Hepatocyte (in vitro differentiated cells): Measurements from ENCODE around the gene PRIM1. TPM values are rescaled to one million over a fixed set of nuclear protein-coding genes. Genes with fewer than 3 reads are reported as not detected.

ENCODE experiments used
- DNase-seq: peaks from one replicate; pipeline ENCODE4 v3.0.0-alpha.2; 2016; ENCODE audit warnings: low spot score
- H2AFZ ChIP-seq: fragments of 200-600 bp; sonication (generic); 2 replicates; pipeline ENCODE4 v1.6.0; 2016; ENCODE audit warnings: antibody characterized with exemption, mild to moderate bottlenecking
- H3K27ac ChIP-seq: fragments of 200-600 bp; sonication (generic); 2 replicates; pipeline ENCODE4 v1.5.1; 2016; ENCODE audit warnings: mild to moderate bottlenecking
- H3K27me3 ChIP-seq: fragments of 200-600 bp; sonication (generic); 2 replicates; pipeline ENCODE4 v1.6.1; 2016
- H3K36me3 ChIP-seq: fragments of 200-600 bp; sonication (generic); replicated peaks from 2 replicates; pipeline ENCODE4 v1.5.1; 2016; ENCODE audit warnings: low read depth; ENCODE audit not compliant: insufficient read depth
- H3K4me1 ChIP-seq: fragments of 200-600 bp; sonication (generic); 2 replicates; pipeline ENCODE4 v1.5.1; 2016; ENCODE audit warnings: mild to moderate bottlenecking, moderate library complexity; ENCODE audit not compliant: insufficient read depth
- H3K4me2 ChIP-seq: fragments of 200-600 bp; sonication (generic); 2 replicates; pipeline ENCODE4 v1.6.0; 2016
- H3K4me3 ChIP-seq: fragments of 200-600 bp; sonication (generic); 2 replicates; pipeline ENCODE4 v1.5.1; 2016; ENCODE audit warnings: mild to moderate bottlenecking
- H3K79me2 ChIP-seq: fragments of 200-600 bp; sonication (generic); 2 replicates; pipeline ENCODE4 v1.6.0; 2017; ENCODE audit warnings: mild to moderate bottlenecking
- H3K9me2 ChIP-seq: fragments of 200-600 bp; sonication (generic); replicated peaks from 2 replicates; pipeline ENCODE4 v1.6.0; 2017; ENCODE audit warnings: mild to moderate bottlenecking; ENCODE audit not compliant: insufficient read depth
- H3K9me3 ChIP-seq: fragments of 200-600 bp; sonication (generic); 2 replicates; pipeline ENCODE4 v1.5.1; 2016; ENCODE audit warnings: low read depth, mild to moderate bottlenecking
- H4K20me1 ChIP-seq: fragments of 200-600 bp; sonication (generic); 2 replicates; pipeline ENCODE4 v1.6.0; 2016; ENCODE audit warnings: mild to moderate bottlenecking; ENCODE audit not compliant: insufficient read depth, poor library complexity, severe bottlenecking
- CTCF ChIP-seq: fragments of 200-600 bp; sonication (generic); IDR thresholded peaks from 2 replicates; pipeline ENCODE4 v1.5.1; 2016; ENCODE audit warnings: antibody characterized with exemption, mild to moderate bottlenecking; ENCODE audit not compliant: poor library complexity
- EZH2 ChIP-seq: fragments of 200-600 bp; sonication (generic); IDR thresholded peaks from 2 replicates; pipeline ENCODE4 v1.6.1; 2016; ENCODE audit warnings: antibody characterized with exemption, mild to moderate bottlenecking, borderline replicate concordance
- EZH2phosphoT487 ChIP-seq: fragments of 200-600 bp; sonication (generic); IDR thresholded peaks from one replicate; pipeline ENCODE4 v1.6.1; 2018; ENCODE audit warnings: antibody characterized with exemption, mild to moderate bottlenecking, low read depth, moderate library complexity; ENCODE audit not compliant: unreplicated experiment, severe bottlenecking
- WGBS: methylation state at CpG from one replicate; pipeline ENCODE4 v1.1.6; 2016; ENCODE audit warnings: low lambda C conversion rate; ENCODE audit errors: missing lambda C conversion rate; 5-methylcytosine and 5-hydroxymethylcytosine counted together
- polyA plus RNA-seq: library from polyadenylated mRNA; unstranded; fragments of >200 nt; fragmentation: Nextera tagmentation; extraction: Ambion mirVana; gene quantifications from 2 replicates; pipeline ENCODE4 v1.2.1, GENCODE V29; 2016
- total RNA-seq: library from RNA; depleted of rRNA; stranded (reverse); fragments of >200 nt; gene quantifications from 2 replicates; pipeline ENCODE4 v1.2.3, GENCODE V29; 2014

Gene PRIM1
- total and polyA plus RNA-seq, 2 experiments from 2014 or later, result 5.9 to 6.8 TPM

- Histone ChIP-seq H3K36me3 (no peaks in the 10 kb centered on the region), H3K4me2 (peak overlapping the region; percentile 92), H3K9me2 (no peaks in the 10 kb centered on the region), H3K79me2 (peaks cover 70% of the 10 kb centered on the region), H3K9me3 (no peaks in the 10 kb centered on the region), H3K27me3 (no peaks in the 10 kb centered on the region), H3K27ac (no peak overlapping the region), H3K4me3 (no peak overlapping the region), H2AFZ (no peak overlapping the region), H3K4me1 (peaks cover 35% of the 10 kb centered on the region), H4K20me1 (peaks cover 62% of the 10 kb centered on the region)
- TF ChIP-seq EZH2phosphoT487 (no peak), CTCF (no peak), EZH2 (no peak)
- no peak for DNase-seq
- 52% methylated on average over 4 of the region's 4 CpGs for WGBS
These were observed 29.3 kb downstream of the PRIM1 start for GRCh38 chr12:56722832-56723231.

- Histone ChIP-seq H3K27ac (peak overlapping the region; percentile 16), H3K4me2 (peak overlapping the region; percentile 92), H3K9me3 (no peaks in the 10 kb centered on the region), H3K27me3 (no peaks in the 10 kb centered on the region), H3K4me3 (no peak overlapping the region), H4K20me1 (peaks cover 73% of the 10 kb centered on the region), H3K4me1 (peaks cover 35% of the 10 kb centered on the region), H3K36me3 (no peaks in the 10 kb centered on the region), H3K9me2 (no peaks in the 10 kb centered on the region), H3K79me2 (peaks cover 81% of the 10 kb centered on the region), H2AFZ (no peak overlapping the region)
- 82% methylated on average over 2 of the region's 2 CpGs for WGBS
- DNase-seq, result no peak
- TF ChIP-seq EZH2, result no peak
- no peak for TF ChIP-seq CTCF
- TF ChIP-seq EZH2phosphoT487, result no peak
These were observed 30.4 kb downstream of the PRIM1 start for GRCh38 chr12:56721721-56722120.

- H3K79me2 ChIP-seq, result peaks cover 86% of the 10 kb centered on the region
- no peaks in the 10 kb centered on the region for H3K9me3 ChIP-seq
- no peak for DNase-seq
- TF ChIP-seq EZH2phosphoT487 (no peak), CTCF (no peak), EZH2 (no peak)
- H3K27ac ChIP-seq, result peak overlapping the region; percentile 16
- peaks cover 78% of the 10 kb centered on the region for H4K20me1 ChIP-seq
- H2AFZ ChIP-seq, result no peak overlapping the region
- no peaks in the 10 kb centered on the region for H3K27me3 ChIP-seq
- peak overlapping the region; percentile 92 for H3K4me2 ChIP-seq
- peaks cover 35% of the 10 kb centered on the region for H3K4me1 ChIP-seq
- H3K4me3 ChIP-seq, result no peak overlapping the region
- 59% methylated on average over 1 of the region's 2 CpGs for WGBS
- H3K9me2 ChIP-seq, result no peaks in the 10 kb centered on the region
- H3K36me3 ChIP-seq, result no peaks in the 10 kb centered on the region
These were observed 30.9 kb downstream of the PRIM1 start for GRCh38 chr12:56721216-56721615.

- Histone ChIP-seq H3K4me2 (peak overlapping the region; percentile 92), H3K36me3 (no peaks in the 10 kb centered on the region), H3K79me2 (peaks cover 91% of the 10 kb centered on the region), H2AFZ (no peak overlapping the region), H3K9me2 (no peaks in the 10 kb centered on the region), H3K27ac (no peak overlapping the region), H3K4me3 (no peak overlapping the region), H3K9me3 (no peaks in the 10 kb centered on the region), H4K20me1 (peaks cover 83% of the 10 kb centered on the region), H3K4me1 (peaks cover 31% of the 10 kb centered on the region), H3K27me3 (no peaks in the 10 kb centered on the region)
- DNase-seq, result no peak
- TF ChIP-seq CTCF (no peak), EZH2phosphoT487 (no peak), EZH2 (no peak)
- 100% methylated on average over 1 of the region's 1 CpG for whole genome bisulfite sequencing
These were observed 31.4 kb downstream of the PRIM1 start for GRCh38 chr12:56720731-56721151.
